ENCODE measurements around the gene ALX4.

The ALX4 gene

DNA sequence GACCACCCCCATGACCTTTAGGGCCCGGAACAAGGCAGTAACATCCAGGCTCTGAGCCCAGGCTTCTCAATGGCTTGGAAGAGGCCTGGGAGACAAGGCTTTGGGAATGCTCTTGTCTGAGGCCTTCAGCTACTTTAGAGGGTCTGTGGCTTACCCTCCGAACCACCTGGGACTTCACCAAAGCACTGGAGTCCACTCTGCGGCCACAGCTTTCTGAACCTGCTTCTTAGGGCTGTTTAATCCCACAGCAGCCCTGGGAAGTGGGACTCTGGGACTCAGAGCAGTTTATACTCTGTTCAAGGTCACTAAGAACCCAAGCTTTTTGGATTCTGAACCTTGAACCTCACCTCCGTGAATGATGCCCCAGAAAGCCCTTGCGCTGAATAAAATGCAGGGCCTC lies 30.7 kb upstream of the ALX4 start:
- no peak for TF ChIP-seq CTCF (conservative IDR thresholded peaks at IDR 0.05; ENCODE audit: low read depth, low read length)
- no peaks in the 10 kb centered on the region for H3K79me2 ChIP-seq (ENCODE audit: insufficient read depth, low read depth)
- no peaks in the 10 kb centered on the region for H3K27me3 ChIP-seq (ENCODE audit: insufficient read depth, low read depth)
- no peak overlapping the region for H3K27ac ChIP-seq
- H3K4me3 ChIP-seq (IDR thresholded peaks at IDR 0.05; ENCODE audit: insufficient read depth, low read depth, low read length): no peak overlapping the region
- no peak overlapping the region for H3K9ac ChIP-seq
- H3K4me2 ChIP-seq: no peak overlapping the region
- H3K36me3 ChIP-seq (ENCODE audit: insufficient read depth): no peaks in the 10 kb centered on the region
- no peaks in the 10 kb centered on the region for H4K20me1 ChIP-seq (ENCODE audit: insufficient read depth)
- H3K4me1 ChIP-seq (ENCODE audit: low read depth, poor library complexity, severe bottlenecking): no peaks in the 10 kb centered on the region
- no peak overlapping the region for H2AFZ ChIP-seq (ENCODE audit: low read depth)

- H3K36me3 ChIP-seq (ENCODE audit: insufficient read depth): no peaks in the 10 kb centered on the region
- H3K9ac ChIP-seq: no peak overlapping the region
- TF ChIP-seq CTCF (conservative IDR thresholded peaks at IDR 0.05; ENCODE audit: low read depth, low read length): no peak
- no peak overlapping the region for H3K27ac ChIP-seq
- no peaks in the 10 kb centered on the region for H4K20me1 ChIP-seq (ENCODE audit: insufficient read depth)
- H3K4me1 ChIP-seq (ENCODE audit: low read depth, poor library complexity, severe bottlenecking): no peaks in the 10 kb centered on the region
- H2AFZ ChIP-seq (ENCODE audit: low read depth): no peak overlapping the region
- H3K79me2 ChIP-seq (ENCODE audit: insufficient read depth, low read depth): no peaks in the 10 kb centered on the region
- H3K27me3 ChIP-seq (ENCODE audit: insufficient read depth, low read depth): no peaks in the 10 kb centered on the region
- H3K4me3 ChIP-seq (IDR thresholded peaks at IDR 0.05; ENCODE audit: insufficient read depth, low read depth, low read length): no peak overlapping the region
- no peak overlapping the region for H3K4me2 ChIP-seq
Observed at GRCh38 chr11:44339530-44339883, 29.6 kb upstream of the ALX4 start.

DNA sequence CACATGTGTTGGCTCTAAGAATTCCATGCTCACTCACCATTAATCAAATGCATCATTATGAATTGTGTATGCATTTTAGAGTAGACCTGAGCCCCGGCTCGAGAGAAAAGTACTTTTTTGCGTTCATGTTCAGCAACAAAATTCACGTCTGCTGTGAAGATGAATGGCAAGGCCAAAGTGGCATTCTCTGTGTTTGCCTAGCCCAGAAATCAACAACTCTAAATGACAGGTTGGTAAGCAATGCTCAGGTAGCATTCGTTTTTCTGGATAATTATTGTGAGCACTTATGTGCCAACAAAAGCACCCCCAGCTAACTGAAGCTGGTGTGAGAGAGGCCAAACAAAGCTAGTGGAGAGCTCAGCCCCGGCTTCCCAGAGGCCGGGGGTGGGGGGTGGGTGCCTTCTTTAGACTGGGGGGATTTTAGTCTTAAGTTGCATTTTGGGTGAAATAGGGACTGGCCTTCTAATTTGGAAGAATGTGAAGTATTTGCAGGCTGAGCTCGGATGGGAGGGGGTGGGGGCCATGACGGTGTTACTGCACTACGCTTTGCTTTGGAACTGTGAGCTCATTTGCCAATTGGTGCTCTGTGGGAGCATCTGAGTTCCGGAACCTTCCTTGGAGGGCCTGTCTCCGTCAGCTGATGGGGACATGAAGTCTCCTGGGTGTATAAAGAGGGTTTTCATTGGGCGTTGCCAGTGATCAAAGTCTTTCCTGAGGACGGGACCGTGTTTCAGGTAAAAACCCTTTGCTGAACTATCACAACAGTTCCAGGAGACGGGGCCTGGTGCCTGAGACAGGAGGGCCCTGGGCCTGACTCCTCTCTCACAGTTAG lies 29.0 kb upstream of the ALX4 start:
- Histone ChIP-seq H3K4me2 (no peak overlapping the region), H3K27ac (no peak overlapping the region), H3K9ac (no peak overlapping the region), H3K27me3 (ENCODE audit: insufficient read depth, low read depth) (no peaks in the 10 kb centered on the region), H3K4me1 (ENCODE audit: low read depth, poor library complexity, severe bottlenecking) (no peaks in the 10 kb centered on the region), H2AFZ (ENCODE audit: low read depth) (no peak overlapping the region), H3K4me3 (IDR thresholded peaks at IDR 0.05; ENCODE audit: insufficient read depth, low read depth, low read length) (no peak overlapping the region), H3K36me3 (ENCODE audit: insufficient read depth) (no peaks in the 10 kb centered on the region), H3K79me2 (ENCODE audit: insufficient read depth, low read depth) (no peaks in the 10 kb centered on the region), H4K20me1 (ENCODE audit: insufficient read depth) (no peaks in the 10 kb centered on the region)
- TF ChIP-seq CTCF (conservative IDR thresholded peaks at IDR 0.05; ENCODE audit: low read depth, low read length): no peak

DNA sequence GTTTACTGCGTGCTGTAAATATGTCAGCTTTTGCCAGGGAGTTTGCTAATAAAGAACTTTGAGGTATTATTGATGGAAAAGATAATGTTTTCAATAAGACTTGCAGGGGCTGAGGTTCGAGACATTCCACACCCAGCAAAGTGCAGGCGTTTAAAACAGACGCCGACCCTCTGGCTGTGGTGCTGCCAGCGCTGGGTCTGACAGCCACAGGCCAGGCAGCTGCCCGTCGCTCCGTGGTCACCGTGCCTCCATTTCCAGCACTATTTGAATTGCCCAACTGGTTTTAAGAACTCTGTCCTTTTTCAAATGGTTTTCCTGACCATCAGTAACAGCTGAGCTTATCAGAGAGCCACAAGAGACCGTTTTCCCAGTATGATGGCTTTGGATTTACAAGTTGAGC lies 28.1 kb upstream of the ALX4 start:
- H3K4me1 ChIP-seq (ENCODE audit: low read depth, poor library complexity, severe bottlenecking): no peaks in the 10 kb centered on the region
- H4K20me1 ChIP-seq (ENCODE audit: insufficient read depth): no peaks in the 10 kb centered on the region
- H2AFZ ChIP-seq (ENCODE audit: low read depth): no peak overlapping the region
- H3K36me3 ChIP-seq (ENCODE audit: insufficient read depth): no peaks in the 10 kb centered on the region
- no peak for TF ChIP-seq CTCF (conservative IDR thresholded peaks at IDR 0.05; ENCODE audit: low read depth, low read length)
- no peak overlapping the region for H3K27ac ChIP-seq
- no peaks in the 10 kb centered on the region for H3K27me3 ChIP-seq (ENCODE audit: insufficient read depth, low read depth)
- H3K4me3 ChIP-seq (IDR thresholded peaks at IDR 0.05; ENCODE audit: insufficient read depth, low read depth, low read length): no peak overlapping the region
- no peaks in the 10 kb centered on the region for H3K79me2 ChIP-seq (ENCODE audit: insufficient read depth, low read depth)
- H3K9ac ChIP-seq: no peak overlapping the region
- H3K4me2 ChIP-seq: no peak overlapping the region
